GM23338 (cell line): Measurements from ENCODE around the gene CCDC59.

ENCODE experiments used
- CREB1 ChIP-seq: fragments of 250-450 bp; sonication (Bioruptor Pico); IDR thresholded peaks from 2 replicates; pipeline ENCODE4 v1.5.0; 2020; ENCODE audit warnings: low read depth, mild to moderate bottlenecking, moderate library complexity
- EZH2 ChIP-seq: fragments of 200-600 bp; sonication (generic); IDR thresholded peaks from one replicate; pipeline ENCODE4 v1.8.0; 2017; ENCODE audit warnings: antibody characterized with exemption, mild to moderate bottlenecking, low read depth; ENCODE audit not compliant: unreplicated experiment
- EZH2phosphoT487 ChIP-seq: fragments of 200-600 bp; sonication (generic); IDR thresholded peaks from one replicate; pipeline ENCODE4 v1.8.1; 2018; ENCODE audit warnings: antibody characterized with exemption; ENCODE audit not compliant: unreplicated experiment
- JUNB ChIP-seq: IDR thresholded peaks from one replicate; pipeline ENCODE4 v1.6.1; 2016; ENCODE audit warnings: antibody characterized with exemption; ENCODE audit not compliant: unreplicated experiment
- POLR2AphosphoS5 ChIP-seq: IDR thresholded peaks from 2 replicates; pipeline ENCODE4 v1.6.1; 2016; ENCODE audit warnings: antibody characterized with exemption, low read depth
- REST ChIP-seq: IDR thresholded peaks from one replicate; pipeline ENCODE4 v1.6.1; 2018; ENCODE audit warnings: antibody characterized with exemption; ENCODE audit not compliant: unreplicated experiment
- STAT1 ChIP-seq: IDR thresholded peaks from one replicate; pipeline ENCODE4 v1.6.1; 2016; ENCODE audit warnings: antibody characterized with exemption; ENCODE audit not compliant: unreplicated experiment
- ZNF114 ChIP-seq: fragments of 250-450 bp; sonication (Bioruptor Pico); IDR thresholded peaks from 2 replicates; pipeline ENCODE4 v1.5.0; 2020; ENCODE audit warnings: mild to moderate bottlenecking, moderate library complexity
- ZNF331 ChIP-seq: fragments of 250-450 bp; sonication (Bioruptor Pico); IDR thresholded peaks from 2 replicates; pipeline ENCODE4 v1.5.0; 2020; ENCODE audit warnings: low read depth, mild to moderate bottlenecking, moderate library complexity
- TF ChIP-seq, protein P1 (sequence below), 2 experiments: fragments of 200-600 bp in 1 of 2; sonication (generic) in 1 of 2; conservative IDR thresholded peaks; 2 replicates each; pipeline versions ENCODE4 v1.5.1 to v1.6.1; 2016 to 2017; ENCODE audit warnings: antibody characterized with exemption in 2 of 2, low read depth in 2 of 2, mild to moderate bottlenecking in 2 of 2, moderate library complexity in 1 of 2
- TF ChIP-seq, protein P2 (sequence below): IDR thresholded peaks from 2 replicates; pipeline ENCODE4 v1.6.1; 2016; ENCODE audit warnings: antibody characterized with exemption
- TF ChIP-seq, protein P3 (sequence below): fragments of 250-450 bp; sonication (Bioruptor Pico); IDR thresholded peaks from 2 replicates; pipeline ENCODE4 v1.5.0; 2020; ENCODE audit warnings: mild to moderate bottlenecking, moderate library complexity

DNA sequence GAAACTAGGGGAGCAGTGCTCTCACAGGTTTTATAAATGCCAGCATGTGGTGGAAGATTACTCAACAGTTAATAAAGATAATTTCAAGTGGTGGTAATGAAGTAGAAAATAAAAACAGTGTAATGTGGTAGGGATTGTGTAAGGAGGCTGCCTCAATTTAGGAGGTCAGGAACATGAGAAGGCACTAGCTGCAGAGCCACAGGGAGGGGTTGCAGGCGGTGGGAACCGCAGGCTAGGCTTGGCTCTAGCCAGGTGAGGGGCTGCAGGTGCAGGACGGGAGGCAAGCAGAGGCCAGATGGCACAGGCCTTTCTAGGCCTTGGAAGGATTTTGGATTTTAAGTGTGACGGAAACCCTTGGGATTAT lies 910 bp upstream of the CCDC59 start:
- TF ChIP-seq, protein P1, sequence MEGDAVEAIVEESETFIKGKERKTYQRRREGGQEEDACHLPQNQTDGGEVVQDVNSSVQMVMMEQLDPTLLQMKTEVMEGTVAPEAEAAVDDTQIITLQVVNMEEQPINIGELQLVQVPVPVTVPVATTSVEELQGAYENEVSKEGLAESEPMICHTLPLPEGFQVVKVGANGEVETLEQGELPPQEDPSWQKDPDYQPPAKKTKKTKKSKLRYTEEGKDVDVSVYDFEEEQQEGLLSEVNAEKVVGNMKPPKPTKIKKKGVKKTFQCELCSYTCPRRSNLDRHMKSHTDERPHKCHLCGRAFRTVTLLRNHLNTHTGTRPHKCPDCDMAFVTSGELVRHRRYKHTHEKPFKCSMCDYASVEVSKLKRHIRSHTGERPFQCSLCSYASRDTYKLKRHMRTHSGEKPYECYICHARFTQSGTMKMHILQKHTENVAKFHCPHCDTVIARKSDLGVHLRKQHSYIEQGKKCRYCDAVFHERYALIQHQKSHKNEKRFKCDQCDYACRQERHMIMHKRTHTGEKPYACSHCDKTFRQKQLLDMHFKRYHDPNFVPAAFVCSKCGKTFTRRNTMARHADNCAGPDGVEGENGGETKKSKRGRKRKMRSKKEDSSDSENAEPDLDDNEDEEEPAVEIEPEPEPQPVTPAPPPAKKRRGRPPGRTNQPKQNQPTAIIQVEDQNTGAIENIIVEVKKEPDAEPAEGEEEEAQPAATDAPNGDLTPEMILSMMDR (conservative IDR thresholded peaks at IDR 0.05; ENCODE audit: low read depth in 2 of 2), result no peak
- TF ChIP-seq EZH2 (no peak), CREB1 (no peak), REST (no peak), POLR2AphosphoS5 (no peak), EZH2phosphoT487 (no peak), STAT1 (no peak), ZNF114 (no peak), ZNF331 (no peak), JUNB (no peak)
- TF ChIP-seq, protein P2, sequence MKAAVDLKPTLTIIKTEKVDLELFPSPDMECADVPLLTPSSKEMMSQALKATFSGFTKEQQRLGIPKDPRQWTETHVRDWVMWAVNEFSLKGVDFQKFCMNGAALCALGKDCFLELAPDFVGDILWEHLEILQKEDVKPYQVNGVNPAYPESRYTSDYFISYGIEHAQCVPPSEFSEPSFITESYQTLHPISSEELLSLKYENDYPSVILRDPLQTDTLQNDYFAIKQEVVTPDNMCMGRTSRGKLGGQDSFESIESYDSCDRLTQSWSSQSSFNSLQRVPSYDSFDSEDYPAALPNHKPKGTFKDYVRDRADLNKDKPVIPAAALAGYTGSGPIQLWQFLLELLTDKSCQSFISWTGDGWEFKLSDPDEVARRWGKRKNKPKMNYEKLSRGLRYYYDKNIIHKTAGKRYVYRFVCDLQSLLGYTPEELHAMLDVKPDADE, result no peak
- TF ChIP-seq, protein P3, sequence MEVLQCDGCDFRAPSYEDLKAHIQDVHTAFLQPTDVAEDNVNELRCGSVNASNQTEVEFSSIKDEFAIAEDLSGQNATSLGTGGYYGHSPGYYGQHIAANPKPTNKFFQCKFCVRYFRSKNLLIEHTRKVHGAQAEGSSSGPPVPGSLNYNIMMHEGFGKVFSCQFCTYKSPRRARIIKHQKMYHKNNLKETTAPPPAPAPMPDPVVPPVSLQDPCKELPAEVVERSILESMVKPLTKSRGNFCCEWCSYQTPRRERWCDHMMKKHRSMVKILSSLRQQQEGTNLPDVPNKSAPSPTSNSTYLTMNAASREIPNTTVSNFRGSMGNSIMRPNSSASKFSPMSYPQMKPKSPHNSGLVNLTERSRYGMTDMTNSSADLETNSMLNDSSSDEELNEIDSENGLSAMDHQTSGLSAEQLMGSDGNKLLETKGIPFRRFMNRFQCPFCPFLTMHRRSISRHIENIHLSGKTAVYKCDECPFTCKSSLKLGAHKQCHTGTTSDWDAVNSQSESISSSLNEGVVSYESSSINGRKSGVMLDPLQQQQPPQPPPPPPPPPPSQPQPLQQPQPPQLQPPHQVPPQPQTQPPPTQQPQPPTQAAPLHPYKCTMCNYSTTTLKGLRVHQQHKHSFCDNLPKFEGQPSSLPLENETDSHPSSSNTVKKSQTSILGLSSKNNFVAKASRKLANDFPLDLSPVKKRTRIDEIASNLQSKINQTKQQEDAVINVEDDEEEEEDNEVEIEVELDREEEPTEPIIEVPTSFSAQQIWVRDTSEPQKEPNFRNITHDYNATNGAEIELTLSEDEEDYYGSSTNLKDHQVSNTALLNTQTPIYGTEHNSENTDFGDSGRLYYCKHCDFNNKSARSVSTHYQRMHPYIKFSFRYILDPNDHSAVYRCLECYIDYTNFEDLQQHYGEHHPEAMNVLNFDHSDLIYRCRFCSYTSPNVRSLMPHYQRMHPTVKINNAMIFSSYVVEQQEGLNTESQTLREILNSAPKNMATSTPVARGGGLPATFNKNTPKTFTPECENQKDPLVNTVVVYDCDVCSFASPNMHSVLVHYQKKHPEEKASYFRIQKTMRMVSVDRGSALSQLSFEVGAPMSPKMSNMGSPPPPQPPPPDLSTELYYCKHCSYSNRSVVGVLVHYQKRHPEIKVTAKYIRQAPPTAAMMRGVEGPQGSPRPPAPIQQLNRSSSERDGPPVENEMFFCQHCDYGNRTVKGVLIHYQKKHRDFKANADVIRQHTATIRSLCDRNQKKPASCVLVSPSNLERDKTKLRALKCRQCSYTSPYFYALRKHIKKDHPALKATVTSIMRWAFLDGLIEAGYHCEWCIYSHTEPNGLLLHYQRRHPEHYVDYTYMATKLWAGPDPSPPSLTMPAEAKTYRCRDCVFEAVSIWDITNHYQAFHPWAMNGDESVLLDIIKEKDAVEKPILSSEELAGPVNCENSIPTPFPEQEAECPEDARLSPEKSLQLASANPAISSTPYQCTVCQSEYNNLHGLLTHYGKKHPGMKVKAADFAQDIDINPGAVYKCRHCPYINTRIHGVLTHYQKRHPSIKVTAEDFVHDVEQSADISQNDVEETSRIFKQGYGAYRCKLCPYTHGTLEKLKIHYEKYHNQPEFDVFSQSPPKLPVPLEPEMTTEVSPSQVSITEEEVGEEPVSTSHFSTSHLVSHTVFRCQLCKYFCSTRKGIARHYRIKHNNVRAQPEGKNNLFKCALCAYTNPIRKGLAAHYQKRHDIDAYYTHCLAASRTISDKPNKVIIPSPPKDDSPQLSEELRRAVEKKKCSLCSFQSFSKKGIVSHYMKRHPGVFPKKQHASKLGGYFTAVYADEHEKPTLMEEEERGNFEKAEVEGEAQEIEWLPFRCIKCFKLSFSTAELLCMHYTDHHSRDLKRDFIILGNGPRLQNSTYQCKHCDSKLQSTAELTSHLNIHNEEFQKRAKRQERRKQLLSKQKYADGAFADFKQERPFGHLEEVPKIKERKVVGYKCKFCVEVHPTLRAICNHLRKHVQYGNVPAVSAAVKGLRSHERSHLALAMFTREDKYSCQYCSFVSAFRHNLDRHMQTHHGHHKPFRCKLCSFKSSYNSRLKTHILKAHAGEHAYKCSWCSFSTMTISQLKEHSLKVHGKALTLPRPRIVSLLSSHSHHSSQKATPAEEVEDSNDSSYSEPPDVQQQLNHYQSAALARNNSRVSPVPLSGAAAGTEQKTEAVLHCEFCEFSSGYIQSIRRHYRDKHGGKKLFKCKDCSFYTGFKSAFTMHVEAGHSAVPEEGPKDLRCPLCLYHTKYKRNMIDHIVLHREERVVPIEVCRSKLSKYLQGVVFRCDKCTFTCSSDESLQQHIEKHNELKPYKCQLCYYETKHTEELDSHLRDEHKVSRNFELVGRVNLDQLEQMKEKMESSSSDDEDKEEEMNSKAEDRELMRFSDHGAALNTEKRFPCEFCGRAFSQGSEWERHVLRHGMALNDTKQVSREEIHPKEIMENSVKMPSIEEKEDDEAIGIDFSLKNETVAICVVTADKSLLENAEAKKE (CRISPR knock-in tag), result no peak
